ENCODE results near the gene TCF7L1.
"Not testable (repeated sequence)": the region's sequence is repeated elsewhere in the genome, so short reads cannot be mapped to it uniquely, and the experiment has no call there.

TCF7L1 gene

GRCh38 chr2:85330839-85331636, 197.8 kb downstream of the TCF7L1 start:
- Histone ChIP-seq H3K79me2 (ENCODE audit: insufficient read depth, low read length) (peaks cover 27% of the 10 kb centered on the region), H3K9me2 (replicated peaks; ENCODE audit: low read depth, low read length) (no peaks in the 10 kb centered on the region), H3K4me2 (ENCODE audit: low read depth, low read length, poor library complexity, severe bottlenecking) (no peak overlapping the region), H4K20me1 (ENCODE audit: insufficient read depth, low read length, poor library complexity, severe bottlenecking) (peaks cover 15% of the 10 kb centered on the region), H3F3A (ENCODE audit: low read depth) (no peaks in the 10 kb centered on the region), H3K9me3 (ENCODE audit: insufficient read depth, low read depth, low read length) (no peaks in the 10 kb centered on the region), H3K9ac (ENCODE audit: low read depth, low read length, poor library complexity, severe bottlenecking) (no peak overlapping the region), H3K4me3 (ENCODE audit: low read length, poor library complexity, severe bottlenecking) (no peak overlapping the region), H3K27me3 (ENCODE audit: insufficient read depth, low read length, poor library complexity, severe bottlenecking) (no peaks in the 10 kb centered on the region), H2AFZ (ENCODE audit: low read length) (no peak overlapping the region), H3K36me3 (ENCODE audit: insufficient read depth, low read length) (no peaks in the 10 kb centered on the region), H3K4me1 (ENCODE audit: insufficient read depth, low read length, poor library complexity, severe bottlenecking) (peaks cover 8% of the 10 kb centered on the region)
- TF ChIP-seq EZH2phosphoT487 (IDR thresholded peaks at IDR 0.05; ENCODE audit: borderline replicate concordance) (no peak), CTCF (conservative IDR thresholded peaks at IDR 0.05; ENCODE audit: low read length) (no peak)

- not testable (repeated sequence) for H3K4me3 ChIP-seq (ENCODE audit: low read length, poor library complexity, severe bottlenecking); H3K4me1 ChIP-seq (ENCODE audit: insufficient read depth, low read length, poor library complexity, severe bottlenecking); H2AFZ ChIP-seq (ENCODE audit: low read length); H3K27me3 ChIP-seq (ENCODE audit: insufficient read depth, low read length, poor library complexity, severe bottlenecking); H3K4me2 ChIP-seq (ENCODE audit: low read depth, low read length, poor library complexity, severe bottlenecking); H3K9me3 ChIP-seq (ENCODE audit: insufficient read depth, low read depth, low read length); H3K9me2 ChIP-seq (replicated peaks; ENCODE audit: low read depth, low read length); H3K9ac ChIP-seq (ENCODE audit: low read depth, low read length, poor library complexity, severe bottlenecking); H4K20me1 ChIP-seq (ENCODE audit: insufficient read depth, low read length, poor library complexity, severe bottlenecking); H3F3A ChIP-seq (ENCODE audit: low read depth); H3K79me2 ChIP-seq (ENCODE audit: insufficient read depth, low read length); H3K36me3 ChIP-seq (ENCODE audit: insufficient read depth, low read length)
These were observed 200.7 kb downstream of the TCF7L1 start for GRCh38 chr2:85333877-85334276.

GRCh38 chr2:85334928-85335327, 201.7 kb downstream of the TCF7L1 start:
- H2AFZ ChIP-seq (ENCODE audit: low read length), result no peak overlapping the region
- H3K9me2 ChIP-seq (replicated peaks; ENCODE audit: low read depth, low read length), result no peaks in the 10 kb centered on the region
- H4K20me1 ChIP-seq (ENCODE audit: insufficient read depth, low read length, poor library complexity, severe bottlenecking), result no peaks in the 10 kb centered on the region
- TF ChIP-seq CTCF (conservative IDR thresholded peaks at IDR 0.05; ENCODE audit: low read length), result no peak
- TF ChIP-seq EZH2phosphoT487 (IDR thresholded peaks at IDR 0.05; ENCODE audit: borderline replicate concordance), result no peak
- H3K4me1 ChIP-seq (ENCODE audit: insufficient read depth, low read length, poor library complexity, severe bottlenecking), result no peaks in the 10 kb centered on the region
- H3F3A ChIP-seq (ENCODE audit: low read depth), result no peaks in the 10 kb centered on the region
- no peaks in the 10 kb centered on the region for H3K9me3 ChIP-seq (ENCODE audit: insufficient read depth, low read depth, low read length)
- H3K36me3 ChIP-seq (ENCODE audit: insufficient read depth, low read length), result no peaks in the 10 kb centered on the region
- H3K79me2 ChIP-seq (ENCODE audit: insufficient read depth, low read length), result no peaks in the 10 kb centered on the region
- no peak overlapping the region for H3K4me3 ChIP-seq (ENCODE audit: low read length, poor library complexity, severe bottlenecking)
- H3K4me2 ChIP-seq (ENCODE audit: low read depth, low read length, poor library complexity, severe bottlenecking), result no peak overlapping the region
- H3K9ac ChIP-seq (ENCODE audit: low read depth, low read length, poor library complexity, severe bottlenecking), result no peak overlapping the region
- no peaks in the 10 kb centered on the region for H3K27me3 ChIP-seq (ENCODE audit: insufficient read depth, low read length, poor library complexity, severe bottlenecking)
